Activated T-cell treated with anti-CD3 and anti-CD28 coated beads, Interleukin-2, amount 50 U/mL, for 1 hour (primary cell): ENCODE data around the gene PRKN.

ENCODE experiments used
- DNase-seq: peaks from one replicate; pipeline ENCODE4 v3.0.0-alpha.2; 2020

Gene PRKN

DNA sequence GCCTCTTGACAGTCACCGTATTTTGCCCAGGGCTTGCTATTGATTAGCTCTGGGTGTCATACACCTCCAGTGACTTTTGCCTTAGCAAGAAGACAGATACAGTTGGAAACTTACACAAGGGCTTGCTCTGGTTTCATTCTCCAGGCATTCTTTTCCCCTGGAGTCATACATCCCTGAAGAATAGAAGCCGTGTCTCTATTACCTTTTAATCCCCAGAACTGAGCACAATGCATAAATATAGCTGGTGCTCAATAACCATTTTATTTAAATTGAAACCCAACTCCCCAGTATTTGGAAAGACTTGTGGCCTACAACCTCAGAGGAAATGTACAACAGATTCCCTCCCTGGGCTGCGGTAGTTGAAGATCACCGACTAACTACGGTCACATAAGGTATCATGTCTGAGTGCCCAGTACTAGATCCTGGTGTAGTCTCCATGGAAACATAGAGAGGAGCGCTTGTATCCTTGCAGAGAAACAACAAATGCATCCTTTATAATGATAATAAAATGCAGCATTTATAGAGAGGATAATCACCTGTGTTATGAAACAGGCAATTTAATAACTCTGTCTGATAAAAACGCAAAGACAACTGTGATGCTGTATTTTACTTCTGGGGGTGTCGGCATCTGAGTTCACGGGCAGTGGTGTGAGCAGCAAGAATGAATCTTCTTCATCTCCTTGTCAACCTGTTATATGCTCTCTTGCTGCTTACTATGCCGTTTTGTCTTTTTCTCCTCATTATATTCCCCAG, 1052.5 kb downstream of the PRKN start:
- no peak for DNase-seq

DNA sequence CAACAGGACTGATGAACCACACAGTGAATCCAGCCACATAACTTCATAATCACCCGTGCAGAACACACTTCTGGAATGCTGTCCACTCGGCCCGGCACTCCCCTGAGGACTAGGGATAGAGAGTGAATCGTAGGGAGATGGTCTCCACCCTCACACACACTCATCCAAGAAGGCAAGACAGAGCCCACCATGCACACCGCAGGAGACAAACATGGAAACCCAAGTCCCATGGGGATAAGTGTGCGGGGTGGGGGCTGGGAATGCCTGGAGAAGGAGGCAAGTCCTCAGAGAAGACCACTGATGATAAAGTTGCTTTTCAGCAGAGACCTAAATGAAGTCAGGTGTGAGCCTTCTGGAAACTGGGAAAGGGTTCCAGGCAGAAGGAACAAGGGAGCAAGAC, 1054.5 kb downstream of the PRKN start:
- no peak for DNase-seq

DNA sequence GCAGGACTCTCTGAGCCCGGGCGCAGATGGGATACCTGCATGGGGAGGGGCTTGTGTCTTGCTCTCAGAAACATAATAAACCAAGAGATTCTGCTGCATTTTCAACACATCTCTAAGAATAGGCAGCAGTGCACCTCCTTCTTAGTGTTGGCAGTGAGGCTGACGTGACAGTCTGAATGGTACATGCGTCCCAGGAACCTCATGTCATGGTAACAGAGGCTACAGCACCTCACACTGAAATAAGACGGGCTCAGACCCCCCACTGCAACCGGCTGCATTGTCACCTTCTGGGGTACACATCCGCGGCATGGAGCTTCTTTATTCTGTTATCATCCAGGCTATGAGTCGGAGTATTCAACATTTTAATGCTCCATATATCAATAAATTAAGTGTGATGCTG, 1056.4 kb downstream of the PRKN start:
- DNase-seq: no peak

DNA sequence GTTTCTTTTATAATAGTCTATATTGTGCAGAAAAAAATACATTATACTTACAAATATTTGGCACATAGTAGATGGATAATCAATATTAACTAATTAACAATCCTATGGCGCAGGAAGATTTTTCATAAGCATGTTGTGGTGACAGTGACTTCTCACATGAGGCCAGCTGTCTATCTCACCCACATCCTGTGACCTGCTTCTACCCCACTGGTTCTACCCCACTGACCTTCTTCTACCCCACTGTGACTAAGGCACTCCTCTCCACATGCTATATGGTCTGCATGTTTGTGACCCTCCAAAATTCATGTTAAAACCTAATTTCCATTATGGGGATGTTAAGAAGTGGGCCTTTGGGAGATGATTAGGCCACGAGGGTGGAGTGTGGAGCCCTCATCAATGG, 1058.9 kb downstream of the PRKN start:
- DNase-seq: no peak

DNA sequence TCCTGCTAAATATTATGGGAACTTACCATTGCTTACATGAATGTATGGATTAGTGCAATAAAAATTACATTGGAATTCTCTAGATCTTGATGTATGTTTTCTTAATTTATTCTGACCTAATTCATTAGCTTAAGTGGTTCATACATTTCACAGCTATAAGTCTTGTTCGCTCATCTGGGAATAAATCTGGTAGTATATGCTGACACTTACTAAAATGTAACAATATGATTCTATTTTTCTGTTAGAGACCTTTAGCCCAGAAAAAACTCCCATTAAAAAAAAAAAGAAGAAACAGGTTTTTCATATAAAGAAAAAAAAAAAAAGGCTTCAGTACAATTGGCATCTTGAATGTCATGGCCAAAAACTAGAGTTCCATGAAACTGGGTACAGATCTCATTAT, 1059.6 kb downstream of the PRKN start:
- DNase-seq: no peak

DNA sequence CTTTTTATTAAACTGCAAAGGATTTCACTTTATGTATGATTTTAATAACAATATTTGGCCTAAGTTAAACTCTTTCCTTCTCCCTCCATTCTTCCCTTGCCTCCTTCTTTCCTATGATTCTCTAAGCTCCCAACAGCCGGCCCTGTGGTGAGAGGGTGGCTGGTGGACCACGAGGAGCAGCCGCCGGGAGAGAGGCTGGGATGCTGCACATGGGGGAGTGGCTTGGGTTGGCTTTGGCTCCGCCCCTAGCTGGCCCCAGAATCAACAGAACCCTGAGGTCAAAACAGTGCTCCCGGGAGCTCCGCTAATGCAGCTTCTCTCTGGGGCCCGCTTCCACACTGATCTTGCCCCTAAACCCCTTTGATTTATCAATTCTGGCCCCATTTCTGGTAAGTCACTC, 1063.9 kb downstream of the PRKN start:
- no peak for DNase-seq

DNA sequence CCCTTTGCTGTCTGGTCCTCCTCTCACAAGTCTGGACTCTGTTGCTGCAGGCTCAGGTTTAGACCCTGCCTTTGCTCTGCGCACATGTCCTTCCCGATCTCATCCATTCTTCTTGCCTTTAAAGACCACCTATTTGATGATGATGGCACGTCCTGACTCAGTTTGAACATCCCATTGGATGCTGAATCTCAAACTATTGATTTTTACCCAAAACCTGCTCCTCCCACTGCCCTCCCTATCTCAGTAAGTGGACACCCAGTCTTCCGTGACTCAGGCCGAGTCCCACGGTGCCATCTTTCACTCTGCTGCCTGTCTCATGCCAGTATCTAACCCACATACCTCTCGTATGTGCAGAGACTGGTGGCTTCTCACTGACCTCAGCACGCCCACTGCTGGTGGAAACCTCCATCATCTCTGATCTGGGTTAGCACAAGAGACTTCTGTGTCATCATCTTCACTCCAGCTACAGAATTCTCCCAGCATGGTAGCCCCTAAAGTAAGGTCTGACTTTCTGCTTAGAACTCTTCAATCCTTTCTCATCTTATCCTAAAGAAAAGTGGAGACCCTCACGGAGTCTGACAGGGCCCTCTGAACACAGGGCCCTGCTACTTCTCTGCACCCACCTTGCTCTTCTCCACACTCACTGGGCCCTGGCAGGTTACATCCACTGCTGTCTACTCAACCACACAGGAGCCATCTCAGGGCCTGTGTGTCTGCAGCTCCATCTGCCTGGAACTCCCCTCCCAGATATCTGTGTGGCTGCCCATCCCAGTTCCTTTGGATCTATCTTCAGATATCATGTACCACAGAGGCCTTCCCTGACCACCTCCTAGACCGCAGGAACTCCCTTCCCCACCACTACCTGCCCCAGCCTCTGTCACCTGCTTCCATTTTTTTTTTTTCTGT, 1066.6 kb downstream of the PRKN start:
- DNase-seq: no peak

DNA sequence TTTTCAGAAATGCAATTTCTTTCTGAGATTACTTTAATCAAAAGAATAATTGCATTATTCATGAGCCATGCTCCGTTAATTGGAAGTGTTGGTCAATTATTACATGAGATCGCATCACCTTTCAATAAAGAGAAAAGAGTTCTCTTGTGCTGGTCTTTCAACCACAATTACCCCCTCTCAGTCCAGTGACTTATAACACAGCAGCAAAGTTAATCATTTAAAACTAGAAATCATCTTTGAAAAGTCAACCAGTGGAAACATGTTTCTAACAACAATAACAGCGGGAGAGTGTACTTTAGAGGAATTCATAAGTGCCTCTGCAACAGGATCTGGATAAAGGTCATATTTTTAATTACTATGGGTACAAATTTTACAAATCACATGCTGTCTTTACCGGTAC, 1069.4 kb downstream of the PRKN start:
- no peak for DNase-seq

DNA sequence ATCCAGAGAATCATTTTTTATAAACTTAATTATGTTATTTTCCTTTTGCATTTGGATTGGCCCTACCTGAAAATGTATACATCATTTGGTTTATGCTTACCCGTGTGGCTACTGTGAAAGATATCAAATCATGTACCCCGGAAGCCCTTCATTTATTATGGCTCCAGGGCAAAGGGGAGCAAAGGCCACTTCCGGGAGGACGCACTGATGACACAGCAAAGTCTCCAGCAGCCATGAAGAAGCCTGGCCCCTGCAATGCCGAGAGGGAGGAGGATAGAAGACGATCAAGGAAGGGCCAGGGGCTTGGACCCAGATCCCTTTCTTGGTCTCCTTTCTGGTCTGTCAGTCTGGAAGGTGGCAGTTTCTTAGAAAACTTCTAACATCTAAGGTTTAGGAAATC, 1073.4 kb downstream of the PRKN start:
- no peak for DNase-seq

DNA sequence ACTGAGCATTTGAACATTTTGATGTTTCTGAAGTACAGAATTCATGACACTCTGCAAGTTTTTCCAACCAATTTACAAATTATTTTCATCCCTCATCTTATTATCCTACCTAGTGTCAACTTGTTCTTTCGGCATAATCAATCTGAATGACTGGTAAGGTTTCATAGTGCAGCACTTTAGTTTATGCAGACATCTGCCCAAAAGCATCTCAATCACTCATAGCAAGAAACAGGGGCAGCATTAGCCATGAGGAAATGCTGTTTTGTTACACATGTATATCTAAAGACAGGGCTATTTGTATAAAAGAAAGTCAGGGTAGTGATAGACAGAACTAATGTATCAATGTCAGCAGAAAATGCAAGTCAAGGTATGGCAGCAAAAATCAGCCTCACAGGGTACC, 1075.6 kb downstream of the PRKN start:
- no peak for DNase-seq

DNA sequence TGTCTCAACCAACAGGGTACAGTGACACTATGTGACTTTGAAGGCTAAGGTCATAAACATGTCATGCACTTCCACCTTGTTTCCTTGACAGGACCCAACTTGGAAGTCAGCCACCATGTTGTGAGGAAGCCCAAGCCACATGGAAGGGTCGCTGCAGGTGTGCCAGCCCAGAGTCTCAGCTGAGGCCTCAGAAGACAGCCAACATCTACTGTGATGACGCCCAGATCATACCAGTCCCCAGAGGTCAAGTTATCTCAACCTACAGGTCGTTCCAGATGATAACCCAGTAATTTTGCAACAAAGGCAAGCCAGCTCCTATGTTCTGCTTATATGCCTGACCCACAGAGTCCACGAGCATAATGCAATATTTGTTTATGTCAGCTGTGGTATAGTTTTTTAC, 1077.7 kb downstream of the PRKN start:
- DNase-seq: no peak

DNA sequence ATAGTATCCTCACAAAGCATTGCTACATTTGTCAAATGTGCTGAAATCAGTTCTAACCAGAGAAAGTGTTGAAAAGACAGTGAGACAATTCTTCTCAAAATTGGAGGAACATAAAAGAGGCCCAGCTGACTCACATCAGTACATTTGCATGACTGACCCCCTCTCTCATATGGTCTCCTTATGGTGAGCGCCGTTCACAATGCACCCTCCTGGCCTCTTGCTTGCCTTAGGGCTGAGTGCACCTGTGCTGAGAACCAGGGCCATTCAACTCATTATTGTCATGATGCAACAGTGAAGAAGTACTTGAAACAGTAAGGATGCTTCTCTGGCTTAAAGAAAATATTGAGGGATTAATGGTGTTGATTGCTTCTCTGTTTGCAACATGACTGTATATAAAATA, 1078.5 kb downstream of the PRKN start:
- no peak for DNase-seq

DNA sequence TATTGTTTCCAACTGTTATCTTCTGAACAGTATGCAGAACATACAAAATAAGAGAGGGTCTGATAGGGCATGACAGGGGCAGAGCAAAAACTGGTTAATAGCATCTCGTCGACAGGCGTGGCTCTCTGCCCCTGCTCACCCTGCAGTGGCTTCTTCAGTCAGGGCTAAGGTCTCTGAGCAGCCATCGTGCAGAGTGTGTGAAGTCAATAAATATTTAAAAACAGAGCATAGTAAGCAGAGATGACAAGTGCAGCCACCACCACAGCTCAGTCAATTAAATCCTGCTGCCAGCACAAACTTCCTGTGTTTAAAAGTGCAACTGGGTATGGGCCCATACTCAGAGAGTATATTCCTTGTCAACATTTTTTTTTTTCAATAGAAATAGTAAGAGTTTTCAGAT, 1080.3 kb downstream of the PRKN start:
- DNase-seq: no peak

DNA sequence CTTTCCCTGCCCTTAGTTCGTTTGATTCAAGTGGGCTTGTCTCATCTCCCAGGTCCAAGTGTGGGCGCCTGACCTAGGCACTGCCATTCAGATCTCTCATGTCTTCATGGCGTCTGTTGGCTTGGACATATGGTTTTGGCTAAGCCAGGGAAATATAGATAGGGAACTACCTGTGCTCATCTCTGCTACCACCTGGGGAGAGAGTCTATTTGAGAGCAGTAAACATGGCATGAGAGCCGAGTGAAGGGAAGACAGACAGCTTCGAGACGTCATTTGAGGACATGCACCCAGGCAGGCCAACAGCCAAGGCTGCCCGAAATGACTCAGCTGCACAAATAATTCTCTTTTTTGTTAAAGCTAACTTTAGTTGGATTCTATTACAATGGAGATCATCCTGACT, 1083.0 kb downstream of the PRKN start:
- DNase-seq: no peak

DNA sequence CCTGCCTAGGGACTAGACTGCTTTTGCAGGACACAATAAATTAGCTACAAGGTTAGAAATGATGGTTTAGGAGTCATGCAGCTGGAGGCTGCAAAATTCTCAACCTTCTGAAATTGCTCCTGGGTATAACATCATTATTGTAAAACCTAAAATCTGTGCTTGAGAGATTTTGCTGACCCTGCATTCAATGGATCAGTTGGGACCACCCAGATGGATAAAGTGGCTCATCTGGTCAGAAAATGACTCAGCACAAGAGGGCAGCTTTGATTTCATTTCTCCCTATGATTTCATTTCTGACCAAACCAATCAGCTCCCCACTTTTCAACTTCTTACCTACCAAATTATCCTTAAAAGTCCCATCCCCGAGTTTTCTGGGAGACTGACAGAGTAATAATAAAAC, 1086.4 kb downstream of the PRKN start:
- DNase-seq: no peak

DNA sequence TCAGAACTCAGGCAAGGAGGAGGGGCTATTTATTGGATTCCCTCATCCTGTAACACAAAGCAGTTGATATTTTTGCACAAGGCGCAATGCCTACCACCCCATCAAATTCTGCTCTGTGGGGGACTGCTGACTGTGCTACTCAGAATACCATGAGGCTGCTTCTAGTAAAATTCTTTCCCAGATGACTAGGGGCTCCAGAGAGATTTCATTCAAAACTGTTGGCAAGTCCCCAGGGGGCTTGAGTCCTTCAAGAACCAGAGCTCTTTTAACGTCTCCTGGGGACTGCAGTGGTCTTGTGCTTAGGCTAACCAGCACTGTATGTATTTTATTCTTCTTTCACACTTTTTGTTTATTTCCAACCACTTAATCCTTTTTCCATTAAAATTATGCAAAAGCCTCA, 1087.8 kb downstream of the PRKN start:
- DNase-seq: no peak

DNA sequence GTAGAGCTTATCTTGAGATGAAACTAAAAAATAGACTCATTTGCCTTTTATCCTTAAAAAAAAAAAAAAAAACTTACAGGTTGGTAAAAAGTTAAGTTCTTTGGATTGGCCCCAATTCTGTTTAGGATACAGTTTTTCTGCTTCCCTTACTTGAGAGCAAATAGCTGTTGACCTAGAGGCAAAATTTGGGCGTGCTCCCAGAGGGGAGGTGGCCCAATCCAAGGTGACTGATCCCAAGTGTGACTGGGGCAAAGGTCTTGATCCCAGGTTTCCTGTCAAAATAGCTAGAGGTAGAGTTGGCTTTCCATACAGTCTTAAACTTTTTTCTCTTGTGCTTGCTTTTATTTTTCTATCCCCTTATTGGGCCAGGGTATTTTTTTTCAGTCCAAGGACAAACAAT, 1089.9 kb downstream of the PRKN start:
- DNase-seq: no peak

DNA sequence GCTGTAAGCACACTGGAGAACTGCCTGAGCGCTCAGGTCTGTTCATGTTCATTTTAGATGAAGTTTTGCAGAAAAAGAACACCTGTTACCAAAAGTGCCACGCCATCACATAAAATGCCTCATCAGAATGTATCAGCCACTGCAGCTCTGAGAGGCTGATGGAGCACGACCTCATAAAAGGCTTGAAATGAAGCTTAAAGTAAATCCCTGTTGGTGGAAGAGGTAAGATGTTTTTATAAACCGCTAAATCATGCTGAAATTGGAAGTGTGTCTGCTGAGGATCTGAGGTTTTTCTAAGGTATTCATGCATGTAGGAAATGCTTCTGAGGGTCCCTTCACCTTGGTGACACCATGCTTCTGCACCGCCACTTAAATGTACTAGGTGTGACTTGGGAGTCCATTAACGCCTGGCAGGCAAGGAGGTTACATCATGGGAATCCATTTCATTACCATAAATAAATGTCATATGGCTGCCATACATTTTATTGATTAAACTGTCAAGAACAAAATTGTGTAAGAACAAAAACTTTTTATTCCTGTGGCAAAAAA, 1090.6 kb downstream of the PRKN start:
- no peak for DNase-seq

DNA sequence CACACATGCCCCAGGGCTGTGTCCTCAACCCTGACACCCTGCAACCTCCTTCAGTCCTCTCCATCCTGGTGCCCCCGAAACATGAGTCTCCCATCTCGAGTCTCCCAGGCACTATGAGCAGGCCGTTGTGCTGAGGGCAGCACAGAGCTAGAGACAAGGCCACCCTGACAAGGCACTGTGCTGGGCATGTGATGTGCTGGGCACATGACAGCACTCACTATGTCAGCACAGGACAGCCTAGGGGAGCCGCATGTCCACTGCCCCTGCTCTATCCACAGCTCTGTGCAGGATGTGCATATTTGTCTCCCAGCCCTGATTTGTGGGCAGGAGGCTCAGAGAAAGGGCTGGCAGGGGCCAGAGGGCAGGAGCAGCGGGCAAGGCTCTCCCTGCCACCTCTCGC, 1091.6 kb downstream of the PRKN start:
- no peak for DNase-seq

DNA sequence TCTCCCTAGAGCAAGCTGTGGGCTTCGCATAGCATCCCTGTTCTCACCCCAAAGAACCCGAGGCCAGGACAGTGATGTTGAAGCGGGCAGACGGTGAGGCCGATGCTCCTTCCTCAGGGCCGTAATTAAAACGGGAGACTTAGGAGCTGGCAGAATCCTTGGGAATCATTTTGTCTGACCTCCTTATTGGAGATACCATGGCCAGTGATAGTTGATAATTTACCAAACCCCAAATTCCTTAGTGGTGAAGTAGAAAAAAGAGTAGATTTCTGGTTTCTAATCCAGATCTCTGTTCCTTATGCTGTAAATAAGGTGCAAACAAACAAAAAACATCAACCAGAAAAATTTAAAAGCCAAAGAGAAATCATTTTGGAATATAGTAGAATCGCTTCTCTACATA, 1092.7 kb downstream of the PRKN start:
- DNase-seq: no peak

DNA sequence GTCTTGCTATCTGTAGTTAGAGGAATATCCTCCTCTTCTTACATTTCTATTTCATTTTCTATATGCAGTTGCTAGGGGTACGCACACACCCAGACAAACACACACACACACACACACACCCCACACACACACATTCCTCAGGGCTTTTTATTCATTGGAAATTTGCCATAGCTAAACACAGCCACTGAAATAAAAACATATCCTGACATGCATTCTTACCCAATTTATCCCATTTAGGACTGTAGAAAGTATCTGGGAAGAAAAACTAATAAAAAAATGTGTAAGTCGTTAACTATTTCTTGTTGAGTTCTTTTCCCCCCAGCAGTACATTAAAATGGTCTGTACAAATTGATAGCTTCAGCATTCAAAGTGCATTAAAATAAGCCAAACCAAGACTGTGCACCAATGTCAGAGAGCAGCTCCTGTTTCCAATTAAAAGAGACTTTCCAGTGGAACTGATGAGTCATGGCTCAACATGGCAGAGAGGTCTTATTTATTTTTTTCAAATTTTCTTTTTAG, 1095.8 kb downstream of the PRKN start:
- no peak for DNase-seq

DNA sequence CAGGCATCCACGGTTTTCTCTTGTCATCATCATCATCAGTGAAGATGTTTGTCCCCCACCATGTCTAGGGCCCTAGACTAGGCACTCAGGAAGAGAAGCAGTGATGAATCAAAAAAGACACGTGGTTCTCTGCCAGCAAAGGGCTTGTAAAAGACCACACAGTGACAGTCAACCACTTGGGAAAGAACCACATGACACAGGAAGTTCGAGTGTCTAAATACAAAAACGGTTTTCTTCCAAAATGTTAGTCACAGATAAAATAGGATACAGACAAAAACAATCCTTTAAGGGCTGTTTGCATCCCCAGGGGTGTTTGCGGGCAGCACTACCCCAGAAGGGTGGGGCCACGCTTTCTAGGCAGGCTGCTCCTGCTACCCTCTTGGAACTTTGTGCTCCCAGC, 1096.9 kb downstream of the PRKN start:
- no peak for DNase-seq

DNA sequence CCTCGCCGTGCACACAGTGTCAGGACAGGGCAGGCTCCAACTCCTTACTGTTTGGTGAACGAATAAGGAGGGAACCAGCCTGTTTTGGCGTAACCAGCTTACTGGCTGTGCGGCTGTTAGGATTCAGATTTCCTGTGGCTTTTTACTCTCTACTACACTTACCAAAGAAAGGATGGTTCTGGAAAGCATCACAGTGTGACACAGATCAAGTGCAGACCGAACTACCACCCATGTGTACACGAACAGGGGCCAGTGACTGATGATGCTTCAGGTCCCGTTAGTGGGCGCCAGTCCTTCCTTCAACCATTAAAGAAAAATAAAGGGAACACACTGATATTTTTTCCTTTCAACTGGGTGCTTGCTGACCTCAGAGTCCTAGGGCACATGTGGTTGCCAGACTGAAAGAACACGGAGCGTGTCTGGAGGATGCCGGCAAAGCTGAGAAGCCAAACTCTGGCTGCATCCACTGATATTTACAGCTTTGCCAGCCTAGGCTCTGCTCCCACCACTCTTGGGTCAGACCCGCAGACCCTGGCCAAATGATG, 1101.4 kb downstream of the PRKN start:
- DNase-seq: no peak

DNA sequence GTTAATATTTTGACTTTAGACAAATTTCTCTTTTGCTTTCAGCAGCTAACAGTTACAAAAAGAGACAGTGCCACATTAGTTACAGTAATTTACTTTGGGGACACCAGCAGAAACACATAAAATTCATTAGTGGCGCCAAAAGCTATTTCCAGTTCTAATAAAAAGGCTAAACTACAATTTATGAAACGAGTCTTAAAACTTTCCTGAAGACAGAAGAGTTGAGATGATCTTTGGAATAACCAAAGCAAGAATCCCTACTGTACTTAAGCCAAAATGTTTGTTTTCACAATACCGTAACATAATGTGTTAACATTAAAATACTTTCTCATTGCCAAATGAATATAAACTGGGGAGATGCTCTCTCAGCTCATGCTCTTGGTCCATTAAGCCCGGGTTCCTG, 1103.5 kb downstream of the PRKN start:
- no peak for DNase-seq
